K562 (cell line): Measurements from ENCODE around the gene SIGLEC11. TPM values are rescaled to one million over a fixed set of nuclear protein-coding genes. Genes with fewer than 3 reads are reported as not detected.

ENCODE experiments used
- ATAC-seq: fragments of 200-7000 bp; cut with Tn5 transposase; 3 replicates; pipeline ENCODE4 v1.9.1; 2020; ENCODE audit warnings: moderate library complexity
- BruUV-seq: library from RNA; stranded (reverse); fragments of 400-500 nt; replicated peaks from 2 replicates; lab custom pipeline; 2021; lab: Mats Ljungman, UMichigan
- CTCF ChIA-PET: fragments of 300-600 bp; formaldehyde crosslinking; extraction: SDS; loops from one replicate; lab custom pipeline; 2021; ENCODE audit warnings: low intra/inter-chr PET ratio; lab: Yijun Ruan, JAX
- POLR2A ChIA-PET: fragments of 300-600, 350-650 bp; sonication (Branson Sonifier 250); formaldehyde crosslinking; extraction: SDS; loops from one replicate; lab custom pipeline; 2021; ENCODE audit warnings: antibody characterized with exemption, inconsistent platforms; lab: Yijun Ruan, JAX
- DNase-seq, 4 experiments: peaks; one replicate each; pipeline versions ENCODE4 v3.0.0 to v3.0.0-alpha.2; 2011 to 2018; ENCODE audit warnings: low spot score in 3 of 4, mixed read lengths in 3 of 4; ENCODE audit errors: extremely low read depth in 1 of 4
- FAIRE-seq: peaks from 2 replicates; lab custom pipeline; 2011; peaks lifted over from hg19 to GRCh38; lab: Jason Lieb, UNC
- H2AFZ ChIP-seq: 2 replicates; pipeline ENCODE4 v1.6.0; 2011; ENCODE audit warnings: low read depth, low read length, control low read depth, inconsistent platforms
- H3K27ac ChIP-seq: fragments of 200-600 bp; 3 replicates; pipeline ENCODE4 v1.8.0; 2011; ENCODE audit warnings: low read depth, mild to moderate bottlenecking, control low read depth, inconsistent platforms, low read length, moderate library complexity, mixed read lengths; ENCODE audit errors: extremely low read depth
- H3K27me3 ChIP-seq, 2 experiments: fragments of 300-600 bp in 1 of 2; 2 replicates in 1 of 2; 3 replicates in 1 of 2; pipeline versions ENCODE4 v1.6.0 to v1.8.0; 2011; ENCODE audit warnings: inconsistent platforms in 2 of 2, low read length in 2 of 2, mild to moderate bottlenecking in 1 of 2, mixed read lengths in 1 of 2, moderate library complexity in 1 of 2; ENCODE audit not compliant: control insufficient read depth in 2 of 2, insufficient read depth in 2 of 2
- H3K36me3 ChIP-seq: fragments of 300-600 bp; 3 replicates; pipeline ENCODE4 v1.8.0; 2011; ENCODE audit warnings: mild to moderate bottlenecking, low read length, inconsistent platforms; ENCODE audit not compliant: control insufficient read depth, insufficient read depth
- H3K4me1 ChIP-seq, 2 experiments: fragments of 200-600 bp in 1 of 2; replicated peaks in 1 of 2; 2 replicates in 1 of 2; 3 replicates in 1 of 2; pipeline versions ENCODE4 v1.5.1 to v1.8.0; 2011; ENCODE audit warnings: inconsistent platforms in 2 of 2, low read length in 2 of 2, mild to moderate bottlenecking in 1 of 2, mixed read lengths in 1 of 2, moderate library complexity in 1 of 2; ENCODE audit not compliant: control insufficient read depth in 2 of 2, insufficient read depth in 2 of 2
- H3K4me2 ChIP-seq: 2 replicates; pipeline ENCODE4 v1.6.1; 2011; ENCODE audit warnings: low read length, control low read depth, inconsistent platforms, mixed read lengths; ENCODE audit not compliant: insufficient read depth
- H3K4me3 ChIP-seq: fragments of 200-600 bp; sonication (generic), shearing (Covaris generic); 2 replicates; pipeline ENCODE4 v1.5.1; 2016; ENCODE audit warnings: control low read depth, inconsistent platforms
- H3K79me2 ChIP-seq: fragments of 200-600 bp; 3 replicates; pipeline ENCODE4 v1.8.0; 2011; ENCODE audit warnings: low read length, inconsistent platforms; ENCODE audit not compliant: control insufficient read depth, insufficient read depth
- H3K9ac ChIP-seq, 2 experiments: 2 replicates each; pipeline versions ENCODE4 v1.6.0 to v1.6.1; 2011; ENCODE audit warnings: low read depth in 2 of 2, low read length in 2 of 2, control low read depth in 1 of 2, inconsistent platforms in 1 of 2, mild to moderate bottlenecking in 1 of 2, mixed read lengths in 1 of 2; ENCODE audit not compliant: insufficient read depth in 1 of 2
- H3K9me1 ChIP-seq: one replicate; pipeline ENCODE4 v1.6.0; 2011; ENCODE audit warnings: inconsistent platforms, mild to moderate bottlenecking, low read length, moderate library complexity; ENCODE audit not compliant: control insufficient read depth, insufficient read depth
- H3K9me3 ChIP-seq: replicated peaks from 2 replicates; pipeline ENCODE4 v1.5.1; 2011; ENCODE audit warnings: low read depth, low read length, inconsistent platforms; ENCODE audit not compliant: control insufficient read depth, insufficient read depth
- H4K20me1 ChIP-seq: replicated peaks from 2 replicates; pipeline ENCODE4 v1.6.1; 2011; ENCODE audit warnings: low read length, inconsistent platforms, mixed read lengths; ENCODE audit not compliant: control insufficient read depth, insufficient read depth
- BCOR ChIP-seq: fragments of 450-650 bp; IDR thresholded peaks from 2 replicates; pipeline ENCODE4 v1.6.1; 2016
- DIDO1 ChIP-seq: fragments of 450-650 bp; IDR thresholded peaks from 2 replicates; pipeline ENCODE4 v1.6.1; 2016; ENCODE audit warnings: low read depth, missing biosample characterization, missing genetic modification characterization
- FOXO4 ChIP-seq: fragments of 450-650 bp; formaldehyde crosslinking; IDR thresholded peaks from 2 replicates; pipeline ENCODE4 v1.4.0; 2020; ENCODE audit warnings: mild to moderate bottlenecking, moderate library complexity
- KDM4B ChIP-seq, 2 experiments: fragments of 450-650 bp in 1 of 2; sonication (generic) in 1 of 2; IDR thresholded peaks; 2 replicates each; pipeline ENCODE4 v1.6.1; 2016 to 2017; ENCODE audit warnings: borderline replicate concordance in 2 of 2, antibody characterized with exemption in 1 of 2, low read depth in 1 of 2, mild to moderate bottlenecking in 1 of 2
- MTA3 ChIP-seq: fragments of 450-650 bp; formaldehyde crosslinking; IDR thresholded peaks from 2 replicates; pipeline ENCODE4 v1.6.1; 2017; ENCODE audit warnings: mild to moderate bottlenecking, borderline replicate concordance
- SUPT5H ChIP-seq: fragments of 450-650 bp; IDR thresholded peaks from 2 replicates; pipeline ENCODE4 v1.6.1; 2016
- WHSC1 ChIP-seq: IDR thresholded peaks from one replicate; pipeline ENCODE4 v1.6.1; 2012; ENCODE audit warnings: low read length, control low read depth, inconsistent platforms
- ZBTB17 ChIP-seq: fragments of 450-650 bp; formaldehyde crosslinking; IDR thresholded peaks from 2 replicates; pipeline ENCODE4 v1.4.0; 2020; ENCODE audit warnings: mild to moderate bottlenecking
- ZNF764 ChIP-seq: fragments of 250-450 bp; sonication (Bioruptor Pico); IDR thresholded peaks from 2 replicates; pipeline ENCODE4 v1.4.0; 2020; ENCODE audit warnings: low read depth, mild to moderate bottlenecking, moderate library complexity
- WGBS: fragments of 100-300 bp; shearing (Covaris generic); methylation state at CpG from one replicate; pipeline ENCODE4 v1.1.6; 2016; ENCODE audit warnings: low coverage, mixed read lengths; ENCODE audit not compliant: insufficient coverage; ENCODE audit errors: missing lambda C conversion rate; 5-methylcytosine and 5-hydroxymethylcytosine counted together
- in situ Hi-C: fragments of 300-500 bp; cut with MboI; formaldehyde crosslinking; loops from 4 replicates; pipeline ENCODE4 v1.15.0; 2018; ENCODE audit warnings: inconsistent platforms, mixed read lengths
- intact Hi-C: fragments of 100-400 bp; cut with micrococcal nuclease; formaldehyde crosslinking; loops from 2 replicates; pipeline ENCODE4 v1.14.2; 2022
- polyA plus RNA-seq, 8 experiments: library from polyadenylated mRNA; depleted of rRNA in 4 of 8; stranded (reverse) in 5 of 8; unstranded in 3 of 8; fragments of >200 nt; fragmentation: Nextera tagmentation in 2 of 8; fragmentation: Illumina TruSeq in 1 of 8; extraction: Ambion mirVana in 2 of 8; extraction: Trizol in 1 of 8; gene quantifications; 2 replicates each; pipeline versions ENCODE4 v1.2.1 to v1.2.3, GENCODE V29; 2011 to 2014; ENCODE audit warnings: inconsistent platforms in 1 of 8, missing spikeins in 1 of 8
- total RNA-seq, 7 experiments: library from RNA; depleted of rRNA in 6 of 7; stranded (reverse); fragments of >200 nt in 6 of 7; fragmentation: Illumina TruSeq in 2 of 7; extraction: Trizol in 2 of 7; gene quantifications; 2 replicates each; pipeline versions ENCODE4 v1.2.1 to v1.2.3, GENCODE V29; 2011 to 2021; ENCODE audit warnings: low replicate concordance in 1 of 7
- TF ChIP-seq, protein P1 (sequence below): fragments of 450-650 bp; IDR thresholded peaks from 2 replicates; pipeline ENCODE4 v1.6.1; 2017; ENCODE audit warnings: antibody characterized with exemption, mild to moderate bottlenecking
- TF ChIP-seq, protein P2 (sequence below), 3 experiments: IDR thresholded peaks in 2 of 3; conservative IDR thresholded peaks in 1 of 3; 2 replicates each; pipeline ENCODE4 v1.5.1; 2011 to 2012; ENCODE audit warnings: low read length in 3 of 3, mild to moderate bottlenecking in 3 of 3, control low read depth in 2 of 3, improper control_type of control experiment in 1 of 3, inconsistent platforms in 1 of 3, low read depth in 1 of 3, mixed read lengths in 1 of 3, moderate library complexity in 1 of 3; ENCODE audit not compliant: insufficient read depth in 2 of 3
- TF ChIP-seq, protein P3 (sequence below): sonication (generic); formaldehyde crosslinking; IDR thresholded peaks from 2 replicates; pipeline ENCODE4 v1.8.1; 2023; ENCODE audit warnings: mild to moderate bottlenecking, missing genetic modification reagents

The SIGLEC11 gene
- total and polyA plus RNA-seq, 9 of the 15 experiments (the other 6 are each of a cell fraction or from before 2014, with no cell fraction given), result not detected

- POLR2A ChIA-PET, result no interaction called here
- no peak overlapping the region for H3K27ac ChIP-seq
- CTCF ChIA-PET, result no interaction called here
- H3K4me2 ChIP-seq, result no peak overlapping the region
- no peak overlapping the region for H2AFZ ChIP-seq
- no peak overlapping the region for H3K4me3 ChIP-seq
- TF ChIP-seq ZNF764 (CRISPR knock-in tag) (no peak), BCOR (no peak), KDM4B (IDR thresholded peaks at IDR 0.05; ENCODE audit: borderline replicate concordance in 2 of 2, low read depth in 1 of 2) (no peak), FOXO4 (CRISPR knock-in tag) (no peak), MTA3 (no peak), ZBTB17 (CRISPR knock-in tag) (no peak), SUPT5H (no peak), DIDO1 (no peak), WHSC1 (no peak)
- TF ChIP-seq, protein P1, sequence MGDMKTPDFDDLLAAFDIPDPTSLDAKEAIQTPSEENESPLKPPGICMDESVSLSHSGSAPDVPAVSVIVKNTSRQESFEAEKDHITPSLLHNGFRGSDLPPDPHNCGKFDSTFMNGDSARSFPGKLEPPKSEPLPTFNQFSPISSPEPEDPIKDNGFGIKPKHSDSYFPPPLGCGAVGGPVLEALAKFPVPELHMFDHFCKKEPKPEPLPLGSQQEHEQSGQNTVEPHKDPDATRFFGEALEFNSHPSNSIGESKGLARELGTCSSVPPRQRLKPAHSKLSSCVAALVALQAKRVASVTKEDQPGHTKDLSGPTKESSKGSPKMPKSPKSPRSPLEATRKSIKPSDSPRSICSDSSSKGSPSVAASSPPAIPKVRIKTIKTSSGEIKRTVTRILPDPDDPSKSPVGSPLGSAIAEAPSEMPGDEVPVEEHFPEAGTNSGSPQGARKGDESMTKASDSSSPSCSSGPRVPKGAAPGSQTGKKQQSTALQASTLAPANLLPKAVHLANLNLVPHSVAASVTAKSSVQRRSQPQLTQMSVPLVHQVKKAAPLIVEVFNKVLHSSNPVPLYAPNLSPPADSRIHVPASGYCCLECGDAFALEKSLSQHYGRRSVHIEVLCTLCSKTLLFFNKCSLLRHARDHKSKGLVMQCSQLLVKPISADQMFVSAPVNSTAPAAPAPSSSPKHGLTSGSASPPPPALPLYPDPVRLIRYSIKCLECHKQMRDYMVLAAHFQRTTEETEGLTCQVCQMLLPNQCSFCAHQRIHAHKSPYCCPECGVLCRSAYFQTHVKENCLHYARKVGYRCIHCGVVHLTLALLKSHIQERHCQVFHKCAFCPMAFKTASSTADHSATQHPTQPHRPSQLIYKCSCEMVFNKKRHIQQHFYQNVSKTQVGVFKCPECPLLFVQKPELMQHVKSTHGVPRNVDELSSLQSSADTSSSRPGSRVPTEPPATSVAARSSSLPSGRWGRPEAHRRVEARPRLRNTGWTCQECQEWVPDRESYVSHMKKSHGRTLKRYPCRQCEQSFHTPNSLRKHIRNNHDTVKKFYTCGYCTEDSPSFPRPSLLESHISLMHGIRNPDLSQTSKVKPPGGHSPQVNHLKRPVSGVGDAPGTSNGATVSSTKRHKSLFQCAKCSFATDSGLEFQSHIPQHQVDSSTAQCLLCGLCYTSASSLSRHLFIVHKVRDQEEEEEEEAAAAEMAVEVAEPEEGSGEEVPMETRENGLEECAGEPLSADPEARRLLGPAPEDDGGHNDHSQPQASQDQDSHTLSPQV, result no peak
- TF ChIP-seq, protein P2, sequence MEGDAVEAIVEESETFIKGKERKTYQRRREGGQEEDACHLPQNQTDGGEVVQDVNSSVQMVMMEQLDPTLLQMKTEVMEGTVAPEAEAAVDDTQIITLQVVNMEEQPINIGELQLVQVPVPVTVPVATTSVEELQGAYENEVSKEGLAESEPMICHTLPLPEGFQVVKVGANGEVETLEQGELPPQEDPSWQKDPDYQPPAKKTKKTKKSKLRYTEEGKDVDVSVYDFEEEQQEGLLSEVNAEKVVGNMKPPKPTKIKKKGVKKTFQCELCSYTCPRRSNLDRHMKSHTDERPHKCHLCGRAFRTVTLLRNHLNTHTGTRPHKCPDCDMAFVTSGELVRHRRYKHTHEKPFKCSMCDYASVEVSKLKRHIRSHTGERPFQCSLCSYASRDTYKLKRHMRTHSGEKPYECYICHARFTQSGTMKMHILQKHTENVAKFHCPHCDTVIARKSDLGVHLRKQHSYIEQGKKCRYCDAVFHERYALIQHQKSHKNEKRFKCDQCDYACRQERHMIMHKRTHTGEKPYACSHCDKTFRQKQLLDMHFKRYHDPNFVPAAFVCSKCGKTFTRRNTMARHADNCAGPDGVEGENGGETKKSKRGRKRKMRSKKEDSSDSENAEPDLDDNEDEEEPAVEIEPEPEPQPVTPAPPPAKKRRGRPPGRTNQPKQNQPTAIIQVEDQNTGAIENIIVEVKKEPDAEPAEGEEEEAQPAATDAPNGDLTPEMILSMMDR (IDR thresholded peaks at IDR 0.05 in 2 of 3, conservative IDR thresholded peaks at IDR 0.05 in 1 of 3; ENCODE audit: insufficient read depth in 2 of 3, low read depth in 1 of 3, low read length in 3 of 3), result no peak
- TF ChIP-seq, protein P3, sequence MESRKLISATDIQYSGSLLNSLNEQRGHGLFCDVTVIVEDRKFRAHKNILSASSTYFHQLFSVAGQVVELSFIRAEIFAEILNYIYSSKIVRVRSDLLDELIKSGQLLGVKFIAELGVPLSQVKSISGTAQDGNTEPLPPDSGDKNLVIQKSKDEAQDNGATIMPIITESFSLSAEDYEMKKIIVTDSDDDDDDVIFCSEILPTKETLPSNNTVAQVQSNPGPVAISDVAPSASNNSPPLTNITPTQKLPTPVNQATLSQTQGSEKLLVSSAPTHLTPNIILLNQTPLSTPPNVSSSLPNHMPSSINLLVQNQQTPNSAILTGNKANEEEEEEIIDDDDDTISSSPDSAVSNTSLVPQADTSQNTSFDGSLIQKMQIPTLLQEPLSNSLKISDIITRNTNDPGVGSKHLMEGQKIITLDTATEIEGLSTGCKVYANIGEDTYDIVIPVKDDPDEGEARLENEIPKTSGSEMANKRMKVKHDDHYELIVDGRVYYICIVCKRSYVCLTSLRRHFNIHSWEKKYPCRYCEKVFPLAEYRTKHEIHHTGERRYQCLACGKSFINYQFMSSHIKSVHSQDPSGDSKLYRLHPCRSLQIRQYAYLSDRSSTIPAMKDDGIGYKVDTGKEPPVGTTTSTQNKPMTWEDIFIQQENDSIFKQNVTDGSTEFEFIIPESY (CRISPR knock-in tag), result no peak
- TF ChIP-seq, all 486 proteins: peak for 0
- in situ Hi-C loops, result no loop called here
- H3K4me1 ChIP-seq, result peaks cover 8 to 17% of the 10 kb centered on the region in 2 experiments
- no peaks in the 10 kb centered on the region; the same call in 2 of the 3 replicates for H3K79me2 ChIP-seq
- intact Hi-C loops, result no loop called here
- DNase-seq, result no peak
- BruUV-seq, result no TSS peak
- no peaks in the 10 kb centered on the region for H3K9me3 ChIP-seq
- no peak for ATAC-seq
- peaks cover 79% of the 10 kb centered on the region; the same call in 2 of the 3 replicates for H3K36me3 ChIP-seq
- peaks cover 9% of the 10 kb centered on the region for H3K9me1 ChIP-seq
- no peak for FAIRE-seq
- H3K27me3 ChIP-seq, result no peaks in the 10 kb centered on the region
- 90% methylated on average over 12 of the region's 12 CpGs for WGBS
- no peaks in the 10 kb centered on the region; the same call in 1 of the 2 replicates for H4K20me1 ChIP-seq
- no peak overlapping the region for H3K9ac ChIP-seq
Observed at GRCh38 chr19:50005428-50005827, 44.5 kb upstream of the SIGLEC11 start.
